Measurements from ENCODE around the gene PDE4DIP. TPM values are rescaled to one million over a fixed set of nuclear protein-coding genes. Genes with fewer than 3 reads are reported as not detected.
"Not testable (repeated sequence)": the region's sequence is repeated elsewhere in the genome, so short reads cannot be mapped to it uniquely, and the experiment has no call there.

The PDE4DIP gene
- 10.5 and 10.9 TPM in 2 replicates for total RNA-seq

DNA sequence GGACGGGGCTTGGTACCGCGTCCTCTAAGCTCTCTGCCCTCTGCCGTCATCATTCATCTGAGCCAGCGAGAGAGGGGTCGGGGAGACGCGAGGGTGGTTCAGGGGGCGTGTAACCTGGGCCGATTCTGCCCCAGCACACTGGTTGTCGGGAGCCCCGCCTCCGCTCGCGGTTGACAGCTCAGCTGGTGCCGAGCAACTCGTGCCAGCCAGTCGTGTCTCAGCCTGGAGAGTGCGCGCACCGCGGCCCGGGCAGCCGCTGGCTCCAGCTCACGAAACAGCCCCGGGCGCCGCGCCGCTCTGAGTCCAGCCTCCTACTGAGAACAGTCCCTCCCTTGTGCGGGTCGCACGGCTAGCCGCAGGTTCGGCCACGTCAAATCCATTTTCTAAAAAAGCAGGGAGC lies at the start of gene PDE4DIP:
Gene PDE4DIP (plus strand): TSS at position 209 of the 400 bp plus-strand sequence. CDS start 347 bp downstream, outside the sequence.
- DNase-seq: not testable (repeated sequence)

DNA sequence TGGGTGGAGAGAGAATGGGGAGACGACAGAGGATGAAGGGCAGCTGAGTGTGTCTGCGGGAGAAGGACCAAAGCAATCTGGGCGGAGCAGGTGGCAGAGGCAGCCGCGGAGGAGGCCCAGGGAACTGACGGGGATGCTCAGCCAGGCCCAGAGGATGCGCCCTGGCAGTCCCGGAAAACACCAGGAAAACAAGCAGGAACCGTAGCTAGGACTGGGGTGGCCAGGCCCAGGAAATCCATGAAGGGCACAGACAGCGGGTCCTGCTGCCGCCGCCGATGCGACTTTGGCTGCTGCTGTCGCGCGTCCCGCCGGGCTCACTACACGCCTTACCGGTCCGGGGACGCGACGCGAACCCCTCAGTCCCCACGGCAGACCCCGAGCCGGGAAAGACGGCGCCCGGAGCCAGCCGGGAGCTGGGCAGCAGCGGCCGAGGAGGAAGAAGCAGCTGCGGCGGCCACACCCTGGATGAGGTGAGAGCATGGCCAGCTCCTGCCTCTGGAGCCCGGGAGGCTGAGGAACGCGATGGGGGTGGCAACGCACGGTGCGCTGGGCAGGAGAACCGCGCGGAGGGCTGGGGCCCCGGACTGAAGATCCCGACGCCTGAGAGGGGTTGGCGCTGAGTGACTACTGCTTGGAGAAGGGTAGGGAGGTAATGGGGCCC lies 35.8 kb upstream of the PDE4DIP start:
- not testable (repeated sequence) for DNase-seq

GRCh38 chr1:148808929-148809283 lies 35.3 kb upstream of the PDE4DIP start:
- not testable (repeated sequence) for DNase-seq

- DNase-seq: not testable (repeated sequence)
These were observed 22.0 kb upstream of the PDE4DIP start for GRCh38 chr1:148822180-148822579.

GRCh38 chr1:148823822-148824221 lies 20.4 kb upstream of the PDE4DIP start:
- DNase-seq: not testable (repeated sequence)

DNA sequence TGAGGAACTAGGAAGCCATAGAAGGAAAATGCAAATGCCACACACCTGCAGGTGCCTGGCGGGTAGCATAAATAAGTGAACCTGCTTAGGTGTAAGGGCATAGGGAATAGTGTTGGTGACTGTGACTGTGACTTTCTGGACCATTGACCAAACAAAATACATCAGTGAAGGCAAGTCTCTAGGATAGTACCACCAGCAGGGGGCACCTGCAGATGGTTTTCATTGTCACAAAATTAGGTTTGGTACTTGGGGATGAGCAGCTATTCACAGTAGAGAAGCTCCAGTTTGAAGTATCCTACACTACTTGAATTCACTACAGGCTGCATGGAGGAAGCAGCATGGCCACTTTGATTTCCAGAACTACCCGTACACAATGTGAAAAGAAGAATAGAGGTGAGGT lies 19.2 kb upstream of the PDE4DIP start:
- DNase-seq: not testable (repeated sequence)

- DNase-seq: not testable (repeated sequence)
These were observed 15.7 kb upstream of the PDE4DIP start for GRCh38 chr1:148828531-148828930.

- DNase-seq: not testable (repeated sequence)
These were observed 15.3 kb upstream of the PDE4DIP start for GRCh38 chr1:148828962-148829361.

- not testable (repeated sequence) for DNase-seq
These were observed 14.9 kb upstream of the PDE4DIP start for GRCh38 chr1:148829365-148829764.

- DNase-seq: not testable (repeated sequence)
These were observed 3.0 kb upstream of the PDE4DIP start for GRCh38 chr1:148841262-148841661.

DNA sequence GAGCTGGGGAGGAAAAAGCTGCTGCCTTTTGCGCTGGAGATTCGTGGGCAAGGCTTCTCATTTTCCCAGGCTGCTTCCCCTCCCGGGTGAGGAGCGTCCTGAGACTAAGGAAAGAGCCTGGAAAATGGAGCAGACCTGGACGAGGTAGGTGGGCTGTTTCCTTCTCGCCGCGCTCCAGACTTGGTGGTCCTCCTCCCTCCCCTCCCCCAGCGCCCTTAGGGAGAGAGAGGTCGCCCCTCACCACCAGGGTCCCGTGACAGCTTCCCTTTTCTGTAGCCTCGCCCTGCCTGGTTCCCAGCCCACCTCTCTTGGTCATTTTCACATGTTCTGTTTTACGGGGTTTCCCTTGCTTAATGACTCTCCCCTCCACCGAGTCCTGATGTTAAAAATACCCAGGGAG lies 423 bp downstream of the PDE4DIP start:
- not testable (repeated sequence) for DNase-seq

- not testable (repeated sequence) for DNase-seq
These were observed 840 bp downstream of the PDE4DIP start for GRCh38 chr1:148845068-148845467.

GRCh38 chr1:148850347-148850746 lies 6.1 kb downstream of the PDE4DIP start:
- not testable (repeated sequence) for DNase-seq

DNA sequence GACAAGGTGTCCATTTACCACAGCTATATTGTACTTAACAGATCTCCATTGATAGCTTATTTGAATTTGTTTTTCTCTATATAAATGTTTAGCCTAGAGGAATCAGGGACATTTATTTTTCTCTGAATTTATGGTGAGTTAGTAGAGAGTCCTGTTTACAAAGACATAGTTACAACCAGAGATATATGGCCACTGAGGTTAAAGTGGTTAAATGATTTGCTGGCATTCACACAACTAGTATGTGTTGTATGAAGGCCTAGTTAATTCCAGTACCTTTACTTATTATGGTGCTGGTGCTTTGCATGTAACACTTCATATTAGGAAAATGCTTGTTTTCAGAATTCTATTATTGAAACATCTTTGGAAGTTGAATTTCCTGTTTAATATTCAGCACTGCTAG lies 6.6 kb downstream of the PDE4DIP start:
- DNase-seq: not testable (repeated sequence)

DNA sequence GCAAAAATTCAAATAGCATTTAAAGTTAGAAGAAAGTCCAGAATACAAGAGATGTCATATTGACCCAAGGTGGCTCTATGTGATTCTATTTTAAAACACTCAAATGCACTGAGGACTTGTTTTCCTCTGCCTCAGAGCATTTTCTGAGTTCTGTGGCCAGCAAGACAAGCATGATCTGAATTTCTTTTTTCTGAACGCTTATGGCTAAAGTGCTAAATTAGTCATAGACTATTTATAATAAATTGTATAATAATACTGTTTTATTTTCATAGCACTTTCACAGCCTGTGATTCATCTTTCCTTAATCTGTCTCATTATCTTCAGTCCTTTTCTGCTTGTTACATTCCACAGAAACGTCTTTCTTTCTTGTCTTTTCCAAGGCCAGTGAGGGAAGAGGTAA lies 7.5 kb downstream of the PDE4DIP start:
- not testable (repeated sequence) for DNase-seq

DNA sequence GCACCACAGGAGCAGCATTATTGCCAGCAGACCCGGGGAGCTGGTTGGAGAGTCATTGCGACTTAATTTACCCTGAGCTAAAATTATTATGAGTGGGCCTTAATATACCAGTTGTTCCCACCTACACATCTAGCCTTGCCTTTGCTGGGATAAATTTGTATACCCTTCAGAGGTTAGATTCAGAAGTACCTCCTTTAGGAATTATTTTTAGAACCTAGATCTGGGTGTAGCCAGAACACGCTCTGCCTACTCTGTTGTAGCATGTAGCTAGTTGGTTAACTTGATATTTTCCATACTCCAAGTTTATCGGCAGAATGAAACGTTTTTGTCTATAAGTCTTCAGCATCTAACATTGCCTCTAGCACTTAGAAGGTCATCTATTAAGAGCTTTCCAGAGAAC lies 9.1 kb downstream of the PDE4DIP start:
- DNase-seq: not testable (repeated sequence)

- not testable (repeated sequence) for DNase-seq
These were observed 9.8 kb downstream of the PDE4DIP start for GRCh38 chr1:148854063-148854462.

- not testable (repeated sequence) for DNase-seq
These were observed 11.1 kb downstream of the PDE4DIP start for GRCh38 chr1:148855367-148855766.

GRCh38 chr1:148860049-148860448 lies 15.8 kb downstream of the PDE4DIP start:
- not testable (repeated sequence) for DNase-seq

DNA sequence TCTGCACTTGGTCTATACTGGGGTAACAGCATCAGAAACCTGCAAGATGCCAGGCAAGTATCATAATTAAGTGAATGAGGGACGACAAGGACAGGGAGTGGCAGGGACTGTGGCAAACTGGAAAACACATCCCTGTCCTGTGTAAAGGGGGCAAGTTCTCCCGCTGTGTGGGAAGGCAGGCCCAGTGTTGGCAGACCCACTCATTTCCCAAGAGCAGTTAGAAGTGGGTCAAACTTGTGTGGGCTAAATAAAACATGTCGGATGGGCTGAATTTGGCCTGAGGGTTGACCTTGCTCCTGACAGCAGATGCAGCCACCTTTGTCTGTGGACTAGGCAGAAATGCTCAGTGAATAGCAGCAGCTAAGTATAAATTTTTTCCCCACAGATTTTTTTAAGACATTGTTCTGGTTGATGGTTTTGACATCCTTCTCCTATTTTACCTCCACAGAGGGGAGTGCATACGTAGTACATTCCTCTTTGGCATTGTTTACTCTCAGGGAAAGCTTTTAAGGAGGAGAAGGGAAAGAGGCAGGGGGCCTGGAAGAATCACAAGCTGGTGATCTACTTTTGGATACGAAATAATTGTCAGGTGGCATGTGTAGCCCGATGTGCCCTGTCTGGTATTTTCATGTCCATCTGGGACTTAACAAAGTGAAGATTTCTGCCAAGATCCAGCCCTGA lies 16.5 kb downstream of the PDE4DIP start:
- not testable (repeated sequence) for DNase-seq

DNA sequence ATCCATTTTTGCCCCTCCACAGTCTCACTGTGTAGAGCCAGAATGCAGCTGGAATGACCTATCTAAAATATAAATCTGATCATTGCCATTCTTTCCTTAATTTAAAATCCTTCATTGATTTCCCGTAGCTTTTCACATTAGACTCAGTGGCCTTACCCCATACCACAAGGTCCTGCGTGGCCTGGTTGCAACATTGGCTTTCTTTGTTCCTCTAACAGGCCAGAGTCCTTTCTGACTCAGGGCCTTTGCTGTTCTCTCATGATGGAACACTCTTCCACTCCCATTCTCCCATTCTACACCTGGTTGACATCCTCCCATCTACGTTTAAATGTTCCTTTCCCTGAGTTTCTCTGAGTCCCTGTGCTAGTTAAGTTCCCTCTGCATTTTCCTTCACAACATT lies 18.4 kb downstream of the PDE4DIP start:
- not testable (repeated sequence) for DNase-seq

DNA sequence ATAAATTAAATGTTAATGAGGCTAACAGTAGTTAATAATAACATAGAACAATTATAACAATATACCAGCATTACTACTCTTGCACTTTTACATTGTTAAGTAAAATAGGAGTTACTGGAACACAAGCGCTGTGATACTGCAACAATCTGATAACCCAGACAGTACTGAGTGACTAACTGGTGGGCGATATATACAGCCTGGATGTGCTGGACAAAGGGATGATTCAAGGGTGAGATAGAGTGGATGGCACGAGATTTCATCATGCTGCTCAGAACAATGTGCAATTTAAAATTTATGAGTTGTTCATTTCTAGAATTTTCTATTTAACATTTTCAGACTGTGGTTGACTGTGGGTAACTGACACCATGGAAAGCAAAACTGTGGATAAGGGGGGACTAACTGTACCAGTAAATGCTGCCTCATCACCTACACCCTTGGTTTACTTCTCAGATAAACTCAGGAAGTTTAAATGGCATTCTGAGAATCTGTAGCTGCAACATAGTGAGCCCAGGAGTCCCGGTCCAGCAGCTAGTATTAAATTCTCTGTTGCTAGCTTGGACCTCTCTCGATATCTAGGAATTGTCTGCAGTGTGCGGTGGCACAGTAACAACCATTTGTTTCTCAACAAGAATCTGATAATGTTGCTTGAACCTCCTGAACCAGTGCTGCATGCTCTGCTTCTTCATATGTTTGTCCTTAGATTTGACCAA lies 24.9 kb downstream of the PDE4DIP start:
- DNase-seq: not testable (repeated sequence)

DNA sequence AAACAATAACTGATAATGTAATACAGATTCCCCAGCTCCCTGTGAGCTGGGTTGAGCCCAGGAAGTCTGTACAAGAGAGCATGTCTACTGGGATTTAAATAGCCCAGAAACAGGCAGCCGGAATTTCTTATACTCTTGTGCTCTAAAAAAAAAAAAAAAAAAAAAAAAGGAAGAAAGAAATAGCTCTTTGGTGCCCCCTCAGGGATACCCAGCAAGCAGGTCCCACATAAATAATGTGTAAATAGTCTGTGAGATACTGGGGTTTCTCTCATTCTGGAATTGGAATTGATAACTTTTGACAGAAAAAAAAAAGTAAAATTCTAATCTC lies 25.4 kb downstream of the PDE4DIP start:
- not testable (repeated sequence) for DNase-seq
